ENCODE results near the gene ABCA7.

- TF ChIP-seq CTCF (conservative IDR thresholded peaks at IDR 0.05 in 1 of 2, IDR thresholded peaks at IDR 0.05 in 1 of 2; ENCODE audit: extremely low read depth in 1 of 2, insufficient read depth in 1 of 2, low read depth in 1 of 2, low read length in 2 of 2) (no peak), EZH2 (IDR thresholded peaks at IDR 0.05; ENCODE audit: borderline replicate concordance, low read length) (no peak)
Measured at GRCh38 chr19:995051-995827, 44.7 kb upstream of the ABCA7 start.

Data from mammary epithelial cell (primary cell).